Endothelial cell of umbilical vein (primary cell): ENCODE data around the gene SDE2. TPM values are rescaled to one million over a fixed set of nuclear protein-coding genes. Genes with fewer than 3 reads are reported as not detected.

Experiments used
- BruUV-seq: library from RNA; stranded (reverse); fragments of 400-500 nt; replicated peaks from 2 replicates; lab custom pipeline; 2021; lab: Mats Ljungman, UMichigan
- CTCF ChIA-PET: fragments of 300-600, 350-600 bp; sonication (Branson Sonifier 250); formaldehyde crosslinking; loops from one replicate; lab custom pipeline; 2021; ENCODE audit warnings: antibody characterized with exemption, inconsistent platforms; lab: Charles Lee
- POLR2A ChIA-PET: fragments of 300-600, 350-600 bp; sonication (Branson Sonifier 250); formaldehyde crosslinking; loops from one replicate; lab custom pipeline; 2021; ENCODE audit warnings: antibody characterized with exemption, inconsistent platforms; lab: Charles Lee
- DNase-seq: peaks from one replicate; pipeline ENCODE4 v3.0.0-alpha.2; 2011; ENCODE audit warnings: low read depth, low spot score
- FAIRE-seq: peaks from 2 replicates; lab custom pipeline; 2011; peaks lifted over from hg19 to GRCh38; lab: Jason Lieb, UNC
- H2AFZ ChIP-seq: 2 replicates; pipeline ENCODE4 v1.6.0; 2012; ENCODE audit warnings: low read depth, low read length, control low read depth, inconsistent platforms
- H3K27ac ChIP-seq: 2 replicates; pipeline ENCODE4 v1.5.1; 2011; ENCODE audit warnings: low read depth, mild to moderate bottlenecking, control low read depth, low read length, moderate library complexity; ENCODE audit not compliant: insufficient read depth
- H3K27me3 ChIP-seq, 2 experiments: 2 replicates each; pipeline versions ENCODE4 v1.6.0 to v1.6.1; 2011; ENCODE audit warnings: low read length in 2 of 2, mixed read lengths in 1 of 2; ENCODE audit not compliant: control insufficient read depth in 2 of 2, insufficient read depth in 2 of 2
- H3K36me3 ChIP-seq, 2 experiments: 2 replicates in 1 of 2; 3 replicates in 1 of 2; pipeline ENCODE4 v1.5.1; 2011; ENCODE audit warnings: low read length in 2 of 2, mild to moderate bottlenecking in 1 of 2, moderate library complexity in 1 of 2; ENCODE audit not compliant: control insufficient read depth in 2 of 2, insufficient read depth in 2 of 2; ENCODE audit errors: extremely low read depth in 1 of 2
- H3K4me1 ChIP-seq: 3 replicates; pipeline ENCODE4 v1.5.1; 2011; ENCODE audit warnings: mild to moderate bottlenecking, low read length; ENCODE audit not compliant: control insufficient read depth, insufficient read depth; ENCODE audit errors: extremely low read depth
- H3K4me2 ChIP-seq: 2 replicates; pipeline ENCODE4 v1.6.1; 2011; ENCODE audit warnings: low read length, control low read depth, mixed read lengths; ENCODE audit not compliant: insufficient read depth
- H3K4me3 ChIP-seq, 3 experiments: fragments of 200-600 bp in 1 of 3; sonication (generic), shearing (Covaris generic) in 1 of 3; replicated peaks in 1 of 3; 2 replicates each; pipeline ENCODE4 v1.5.1; 2011 to 2016; ENCODE audit warnings: control low read depth in 3 of 3, low read length in 3 of 3, mild to moderate bottlenecking in 2 of 3, inconsistent platforms in 1 of 3, low read depth in 1 of 3, moderate library complexity in 1 of 3; ENCODE audit not compliant: insufficient read depth in 1 of 3
- H3K79me2 ChIP-seq: 2 replicates; pipeline ENCODE4 v1.6.0; 2012; ENCODE audit warnings: low read length, inconsistent platforms; ENCODE audit not compliant: control insufficient read depth, insufficient read depth
- H3K9ac ChIP-seq: replicated peaks from 2 replicates; pipeline ENCODE3; 2011; ENCODE audit warnings: low read length, control low read depth; ENCODE audit not compliant: insufficient read depth; ENCODE audit errors: extremely low read depth
- H3K9me1 ChIP-seq: replicated peaks from 3 replicates; pipeline ENCODE4 v1.6.0; 2011; ENCODE audit warnings: mild to moderate bottlenecking, low read length; ENCODE audit not compliant: control insufficient read depth, insufficient read depth; ENCODE audit errors: extremely low read depth
- H3K9me3 ChIP-seq: replicated peaks from 2 replicates; pipeline ENCODE4 v1.5.1; 2012; ENCODE audit warnings: low read length, inconsistent platforms; ENCODE audit not compliant: control insufficient read depth, insufficient read depth
- H4K20me1 ChIP-seq: replicated peaks from 2 replicates; pipeline ENCODE3; 2011; ENCODE audit warnings: mild to moderate bottlenecking, low read length; ENCODE audit not compliant: control insufficient read depth, insufficient read depth; ENCODE audit errors: extremely low read depth
- CTCF ChIP-seq, 2 donors: IDR thresholded peaks; 1 replicate in 1 of 2; 2 replicates in 1 of 2; pipeline ENCODE4 v1.5.1; 2011; ENCODE audit warnings: low read length in 2 of 2, mild to moderate bottlenecking in 2 of 2, moderate library complexity in 2 of 2, control low read depth in 1 of 2, inconsistent platforms in 1 of 2, low read depth in 1 of 2; ENCODE audit not compliant: insufficient read depth in 1 of 2; ENCODE audit errors: extremely low read depth in 1 of 2
- EZH2 ChIP-seq: IDR thresholded peaks from 2 replicates; pipeline ENCODE4 v1.6.1; 2012; ENCODE audit warnings: borderline replicate concordance, low read depth, mild to moderate bottlenecking, moderate library complexity, low read length, inconsistent platforms; ENCODE audit not compliant: severe bottlenecking
- FOS ChIP-seq: IDR thresholded peaks from 2 replicates; pipeline ENCODE4 v1.6.1; 2011; ENCODE audit warnings: mild to moderate bottlenecking, low read length, moderate library complexity, borderline replicate concordance; ENCODE audit not compliant: insufficient read depth
- GATA2 ChIP-seq: IDR thresholded peaks from 2 replicates; pipeline ENCODE4 v1.7.0; 2011; ENCODE audit warnings: low read depth, mild to moderate bottlenecking, moderate library complexity, mixed read lengths, low read length; ENCODE audit not compliant: insufficient read length, insufficient read depth
- JUN ChIP-seq: IDR thresholded peaks from 2 replicates; pipeline ENCODE4 v1.6.1; 2011; ENCODE audit warnings: borderline replicate concordance, low read depth; ENCODE audit not compliant: insufficient read length, insufficient read depth
- MAX ChIP-seq: IDR thresholded peaks from 2 replicates; pipeline ENCODE4 v1.6.1; 2011; ENCODE audit not compliant: insufficient read depth, insufficient read length
- MYC ChIP-seq: IDR thresholded peaks from one replicate; pipeline ENCODE4 v1.6.1; 2011; ENCODE audit warnings: mild to moderate bottlenecking, low read depth, low read length
- POLR2A ChIP-seq: IDR thresholded peaks from 2 replicates; pipeline ENCODE4 v1.6.1; 2012; ENCODE audit warnings: low read depth, mild to moderate bottlenecking, control low read depth, low read length
- POLR2AphosphoS5 ChIP-seq: IDR thresholded peaks from 2 replicates; pipeline ENCODE4 v1.6.1; 2012; ENCODE audit warnings: low read depth, mild to moderate bottlenecking, control low read depth, low read length, moderate library complexity; ENCODE audit not compliant: insufficient read depth
- dilution Hi-C: fragments of 300-500 bp; cut with MboI; formaldehyde crosslinking; loops from one replicate; pipeline ENCODE4 v1.15.0; 2019; ENCODE audit warnings: low sequenced_read_pairs; ENCODE audit not compliant: extremely low pct_ligation_motif_present
- intact Hi-C: fragments of 100-400 bp; cut with micrococcal nuclease; formaldehyde crosslinking; loops from one replicate; pipeline ENCODE4 v1.10.0; 2022
- polyA plus RNA-seq, 4 experiments: library from polyadenylated mRNA; depleted of rRNA in 3 of 4; stranded (reverse) in 3 of 4; unstranded in 1 of 4; fragments of >200 nt; gene quantifications; 2 replicates each; pipeline versions ENCODE4 v1.2.1 to v1.2.3, GENCODE V29; 2011 to 2012; ENCODE audit warnings: missing spikeins in 1 of 4
- total RNA-seq: library from RNA; stranded (reverse); gene quantifications from 2 replicates; pipeline ENCODE4 v1.2.3, GENCODE V29; 2021

Gene SDE2
- total and polyA plus RNA-seq, 2 donors (not counting 3 experiments of a cell fraction or from before 2014, with no cell fraction given) = 11.9 to 16.1 TPM

GRCh38 chr1:225973158-225973557, 26.0 kb downstream of the SDE2 start:
- Histone ChIP-seq H2AFZ (no peak overlapping the region), H3K27me3 (no peaks in the 10 kb centered on the region), H3K4me2 (no peak overlapping the region), H3K27ac (no peak overlapping the region), H3K4me3 (no peak overlapping the region), H3K4me1 (no peaks in the 10 kb centered on the region), H3K9ac (no peak overlapping the region), H3K79me2 (no peaks in the 10 kb centered on the region), H3K9me3 (no peaks in the 10 kb centered on the region), H4K20me1 (no peaks in the 10 kb centered on the region), H3K9me1 (no peaks in the 10 kb centered on the region), H3K36me3 (peaks cover 0 to 2% of the 10 kb centered on the region in 2 experiments)
- DNase-seq (no peak), FAIRE-seq (no peak)
- TF ChIP-seq POLR2AphosphoS5 (no peak), FOS (no peak), POLR2A (no peak), MYC (no peak), GATA2 (no peak), JUN (no peak), CTCF (IDR thresholded peaks at IDR 0.05; ENCODE audit: extremely low read depth in 1 of 2, insufficient read depth in 1 of 2, low read depth in 1 of 2, low read length in 2 of 2) (no peak), EZH2 (no peak), MAX (no peak)
- ChIA-PET POLR2A (no interaction called here), CTCF (interaction anchor here (1.5 to 3.8 kb wide), 6 partner anchors 12 to 654 kb away, joined by 5 to 27 read pairs (median 10); no protein-coding TSS in a partner anchor)
- no TSS peak for BruUV-seq
- dilution Hi-C loops = no loop called here
- intact Hi-C loops = loop anchor here (10.0 kb wide), 2 partner anchors 418 to 648 kb away; no protein-coding TSS in a partner anchor
